GM19395 (cell line): Measurements from ENCODE around the gene CLEC4C.
"Not testable (repeated sequence)": the region's sequence is repeated elsewhere in the genome, so short reads cannot be mapped to it uniquely, and the experiment has no call there.

Experiments used
- ATAC-seq: cut with Tn5 transposase; IDR thresholded peaks from one replicate; pipeline ENCODE4 v1.9.1; 2021; ENCODE audit warnings: mild to moderate bottlenecking, moderate library complexity; ENCODE audit not compliant: unreplicated experiment

Gene CLEC4C, protein sequence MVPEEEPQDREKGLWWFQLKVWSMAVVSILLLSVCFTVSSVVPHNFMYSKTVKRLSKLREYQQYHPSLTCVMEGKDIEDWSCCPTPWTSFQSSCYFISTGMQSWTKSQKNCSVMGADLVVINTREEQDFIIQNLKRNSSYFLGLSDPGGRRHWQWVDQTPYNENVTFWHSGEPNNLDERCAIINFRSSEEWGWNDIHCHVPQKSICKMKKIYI

DNA sequence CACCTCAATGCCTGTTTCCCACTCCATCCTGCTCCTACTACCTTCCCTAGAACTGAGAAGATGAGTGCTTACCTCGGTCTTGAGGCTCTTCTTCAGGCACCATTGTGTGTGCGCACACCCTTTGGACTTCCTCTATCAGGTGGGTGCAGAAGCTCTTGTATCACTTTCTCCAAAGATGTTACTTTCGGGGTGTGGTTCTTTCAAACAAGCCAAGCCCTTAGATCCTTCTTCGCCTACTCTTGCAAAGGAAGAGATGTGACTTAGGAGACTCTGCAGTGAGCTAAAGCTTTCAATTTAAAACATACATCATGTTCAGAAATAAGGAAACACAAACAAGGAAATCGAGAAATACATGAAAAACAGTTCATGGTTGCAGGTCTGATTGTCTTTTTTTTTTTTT is at the start of gene CLEC4C:
TSS of gene CLEC4C (minus strand) at position 130 of the 400 bp plus-strand sequence. CDS start at position 103, 27 bp downstream.
- ATAC-seq, result no peak

DNA sequence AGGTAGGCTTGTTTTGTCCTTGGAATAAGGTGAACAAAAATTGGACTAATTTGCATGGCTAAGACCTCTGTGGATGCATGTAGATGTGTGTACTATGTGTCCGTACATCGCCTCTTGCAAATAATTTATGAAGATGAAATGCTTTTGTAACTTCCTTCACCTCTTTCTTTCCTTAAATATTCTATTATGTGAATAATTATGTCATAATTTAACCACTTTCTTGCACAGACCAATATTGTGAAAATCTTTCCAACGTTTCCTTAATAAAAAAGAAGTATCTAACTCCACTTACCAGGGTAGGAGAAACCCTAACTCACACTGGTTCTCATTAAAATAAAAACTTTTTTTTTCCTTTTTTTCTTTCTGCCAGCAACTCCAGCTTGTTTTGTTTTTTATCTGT is 46.0 kb upstream of the CLEC4C start:
- ATAC-seq, result no peak

DNA sequence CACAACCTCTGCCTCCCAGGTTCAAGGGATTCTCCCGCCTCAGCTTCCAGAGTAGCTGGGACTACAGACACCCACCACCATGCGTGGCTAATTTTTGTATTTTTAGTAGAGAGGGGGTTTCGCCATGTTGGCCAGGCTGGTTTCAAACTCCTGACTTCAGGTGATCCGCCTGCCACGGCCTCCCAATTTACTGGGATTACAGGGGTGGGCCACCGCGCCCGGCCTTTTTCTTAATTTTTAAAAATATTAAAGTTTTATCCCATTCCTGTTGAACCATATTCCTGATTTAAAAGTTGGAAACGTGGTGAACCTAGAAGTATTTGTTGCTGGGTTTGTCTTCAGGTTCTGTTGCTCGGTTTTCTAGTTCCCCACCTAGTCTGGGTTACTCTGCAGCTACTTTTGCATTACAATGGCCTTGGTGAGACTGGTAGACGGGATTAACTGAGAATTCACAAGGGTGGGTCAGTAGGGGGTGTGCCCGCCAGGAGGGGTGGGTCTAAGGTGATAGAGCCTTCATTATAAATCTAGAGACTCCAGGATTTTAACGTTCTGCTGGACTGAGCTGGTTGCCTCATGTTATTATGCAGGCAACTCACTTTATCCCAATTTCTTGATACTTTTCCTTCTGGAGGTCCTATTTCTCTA is 41.8 kb upstream of the CLEC4C start, which contains the start of gene NANOG:
TSS of gene NANOG (plus strand) at position 519 of the 645 bp plus-strand sequence. CDS start 213 bp downstream, outside the sequence.
- ATAC-seq, result not testable (repeated sequence)

DNA sequence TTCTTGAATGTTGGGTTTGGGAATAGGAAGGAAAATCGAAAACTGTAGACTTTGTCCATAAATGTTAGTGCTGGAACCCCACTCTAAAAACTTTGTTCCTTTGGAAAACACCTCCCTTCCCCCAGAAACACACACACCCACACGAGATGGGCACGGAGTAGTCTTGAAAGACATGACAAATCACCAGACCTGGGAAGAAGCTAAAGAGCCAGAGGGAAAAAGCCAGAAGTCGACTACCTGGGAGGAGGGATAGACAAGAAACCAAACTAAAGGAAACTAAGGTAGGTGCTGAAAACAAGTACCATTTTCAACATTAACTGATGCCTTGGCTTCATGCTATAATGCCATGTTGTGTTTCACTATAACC is 41.1 kb upstream of the CLEC4C start:
- ATAC-seq, result no peak

DNA sequence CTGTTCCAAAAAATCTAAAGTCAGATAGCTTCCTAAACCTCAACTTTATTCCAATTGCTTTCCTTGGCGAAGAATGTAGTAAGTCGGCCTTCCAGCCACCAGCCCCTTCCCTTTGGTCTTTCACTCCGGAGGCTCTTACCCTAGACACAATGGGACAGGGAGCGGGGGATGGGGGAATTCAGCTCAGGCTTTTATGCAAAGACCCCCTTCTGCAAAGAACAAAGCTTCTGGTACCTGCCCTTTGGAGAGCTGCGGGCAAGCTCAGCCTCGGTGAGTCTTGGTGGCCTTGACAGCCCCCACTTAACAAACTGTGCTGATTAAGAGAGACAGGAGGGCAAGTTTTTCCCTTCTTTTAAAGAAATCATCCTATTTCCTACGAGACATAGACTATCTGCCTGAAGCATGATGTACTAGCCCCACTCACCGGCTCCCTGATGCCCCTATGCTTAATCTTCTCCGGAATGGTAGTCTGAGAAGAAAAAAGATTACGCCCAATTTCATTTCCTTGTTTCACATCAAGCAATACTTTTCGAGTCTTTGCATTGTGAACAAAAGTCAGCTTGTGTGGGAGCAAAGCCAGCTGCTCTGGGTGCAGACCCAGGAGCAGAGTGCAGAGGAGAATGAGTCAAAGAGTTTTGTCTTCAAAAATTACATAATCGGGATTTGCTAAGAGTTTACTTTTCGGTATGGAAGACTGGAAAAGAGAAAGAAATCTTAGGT is 40.6 kb upstream of the CLEC4C start:
- ATAC-seq, result no peak

DNA sequence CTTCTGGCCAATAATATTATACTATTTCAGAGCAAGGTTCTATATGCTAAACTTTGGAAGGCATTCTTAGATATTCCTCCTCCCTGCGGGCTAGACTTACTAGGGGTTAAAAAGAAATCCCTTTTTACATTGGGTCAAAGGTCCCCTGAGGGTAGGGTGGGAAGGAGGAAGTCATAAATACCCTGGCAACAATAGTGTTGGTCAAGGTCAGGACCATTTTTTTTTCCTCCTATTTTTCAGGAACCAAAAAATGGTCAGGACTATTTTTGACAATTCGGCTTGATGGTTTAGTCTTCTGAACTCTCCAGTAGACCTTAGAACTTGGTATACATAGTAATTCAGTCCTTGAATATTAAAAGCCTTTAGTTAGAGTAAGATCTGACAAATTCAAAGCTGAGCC is 37.5 kb upstream of the CLEC4C start:
- no peak for ATAC-seq

DNA sequence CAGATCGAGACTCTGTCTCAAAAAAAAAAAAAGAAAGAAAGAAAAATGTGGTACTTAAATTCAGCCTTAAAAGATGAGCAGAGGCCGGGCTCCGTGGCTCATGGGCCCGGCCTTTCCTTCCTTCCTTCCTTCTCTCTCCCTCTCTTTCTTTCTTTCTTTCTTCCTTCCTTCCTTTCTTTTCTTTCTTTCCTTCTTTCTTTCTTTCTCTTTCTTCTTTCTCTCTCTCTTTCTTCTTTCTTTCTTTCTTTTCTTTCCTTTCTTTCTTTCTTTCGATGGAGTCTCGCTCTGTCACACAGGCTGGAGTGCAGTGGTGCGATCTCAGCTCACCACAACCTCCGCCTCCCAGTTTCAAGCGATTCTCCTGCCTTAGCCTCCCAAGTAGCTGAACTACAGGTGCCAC is 36.3 kb upstream of the CLEC4C start:
- not testable (repeated sequence) for ATAC-seq

DNA sequence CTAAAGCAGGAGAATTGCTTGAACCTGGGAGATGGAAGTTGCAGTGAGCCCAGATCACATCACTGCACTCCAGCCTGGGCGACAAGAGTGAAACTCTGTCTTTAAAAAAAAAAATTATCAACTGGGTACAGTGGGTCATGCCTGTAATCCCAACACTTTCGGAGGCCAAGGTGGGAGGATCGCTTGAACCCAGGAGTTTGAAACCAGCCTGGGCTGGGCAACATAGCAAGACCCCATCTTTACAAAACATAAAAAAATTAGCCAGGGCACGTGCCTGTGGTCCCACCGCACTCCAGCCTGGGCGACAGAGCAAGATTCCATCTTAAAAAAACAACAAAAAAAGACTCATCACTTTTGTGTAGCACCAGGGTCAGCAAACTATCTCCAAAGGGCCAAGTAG is 34.9 kb upstream of the CLEC4C start:
- ATAC-seq, result no peak

DNA sequence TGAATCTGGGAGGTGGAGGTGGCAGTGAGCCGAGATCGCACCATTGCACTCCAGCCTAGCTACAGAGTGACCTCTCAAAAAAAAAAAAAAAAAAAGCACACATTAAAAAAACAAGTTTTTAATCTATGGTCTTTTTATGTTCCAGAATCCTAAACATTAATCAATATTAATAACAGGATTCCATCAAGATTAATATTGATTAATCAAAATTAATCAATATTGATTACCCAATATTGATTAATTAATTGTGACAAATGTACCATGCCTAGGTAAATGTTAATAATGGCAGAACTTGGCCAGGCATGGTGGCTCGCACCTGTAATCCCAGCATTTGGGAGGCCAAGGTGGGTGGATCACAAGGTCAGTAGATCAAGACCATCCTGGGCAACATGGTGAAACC is 34.1 kb upstream of the CLEC4C start:
- no peak for ATAC-seq

DNA sequence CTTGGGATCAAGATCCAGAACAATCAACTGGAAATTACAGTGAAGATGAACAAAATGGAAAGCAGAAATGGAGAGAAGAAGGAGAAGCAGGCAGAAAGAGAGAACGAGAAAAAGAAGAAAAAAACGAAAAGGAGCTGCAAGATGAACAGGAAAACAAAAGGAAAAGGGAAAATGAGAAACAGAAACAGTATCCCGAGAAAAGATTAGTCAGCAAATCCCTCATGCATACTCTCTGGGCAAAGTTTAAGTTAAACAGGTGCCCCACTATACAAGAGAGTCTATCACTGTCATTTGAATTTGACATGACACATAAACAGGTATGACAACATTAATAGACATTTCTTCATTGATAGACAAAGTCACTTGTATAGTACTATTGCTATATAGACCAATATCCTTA is 22.8 kb upstream of the CLEC4C start:
- no peak for ATAC-seq

DNA sequence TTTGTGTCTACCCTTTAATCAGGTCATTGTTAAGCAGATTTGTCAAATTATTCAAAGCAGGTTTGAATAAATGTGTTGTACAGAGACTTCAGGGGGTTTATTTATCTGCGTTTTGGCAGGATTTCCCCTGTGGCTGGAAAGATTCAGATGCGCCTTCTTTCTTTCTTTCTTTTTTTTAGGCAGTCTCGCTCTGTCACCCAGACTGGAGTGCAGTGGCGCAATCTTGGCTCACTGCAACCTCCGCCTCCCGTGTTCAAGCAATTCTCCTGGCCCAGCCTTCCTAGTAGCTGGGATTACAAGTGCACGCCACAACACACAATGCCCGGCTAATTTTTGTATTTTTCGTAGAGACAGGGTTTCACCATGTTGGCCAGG is 11.6 kb upstream of the CLEC4C start:
- no peak for ATAC-seq

DNA sequence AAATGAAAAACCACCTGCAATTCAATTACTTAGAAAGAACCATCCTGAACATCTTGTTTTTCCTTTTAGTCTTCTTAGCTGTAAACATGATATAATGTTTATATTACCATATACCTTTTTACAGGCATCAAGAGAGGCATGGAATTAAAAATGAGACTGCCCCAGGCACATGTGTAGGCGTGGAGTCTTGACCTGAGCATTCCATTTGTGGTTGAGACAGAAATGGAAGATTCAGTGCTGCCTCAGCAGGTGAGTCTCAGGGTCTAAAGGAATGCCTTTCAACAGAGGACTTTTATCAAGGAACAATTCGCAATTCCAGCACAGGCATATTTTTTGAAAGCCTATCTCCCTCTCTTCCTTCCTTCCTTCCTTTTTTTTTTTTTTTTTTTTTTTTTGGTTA is 9.8 kb upstream of the CLEC4C start:
- ATAC-seq, result no peak

DNA sequence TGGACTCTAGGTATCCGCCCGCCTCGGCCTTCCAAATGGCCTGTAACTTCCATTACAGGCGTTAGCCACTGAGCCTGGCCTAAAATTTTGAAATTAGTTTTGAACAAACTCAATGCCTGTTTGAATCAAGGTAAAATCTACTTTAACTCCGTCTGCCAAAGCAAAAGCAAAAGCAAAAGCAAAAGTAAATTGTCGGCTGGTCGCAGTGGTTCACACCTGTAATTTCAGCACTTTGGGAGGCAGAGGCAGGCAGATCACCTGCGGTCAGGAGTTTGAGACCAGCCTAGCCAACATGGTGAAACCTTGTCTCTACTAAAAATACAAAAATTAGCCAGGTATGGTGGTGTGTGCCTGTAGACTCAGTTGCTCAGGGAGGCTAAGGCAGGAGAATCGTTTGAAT is 8.5 kb upstream of the CLEC4C start:
- ATAC-seq, result not testable (repeated sequence)

DNA sequence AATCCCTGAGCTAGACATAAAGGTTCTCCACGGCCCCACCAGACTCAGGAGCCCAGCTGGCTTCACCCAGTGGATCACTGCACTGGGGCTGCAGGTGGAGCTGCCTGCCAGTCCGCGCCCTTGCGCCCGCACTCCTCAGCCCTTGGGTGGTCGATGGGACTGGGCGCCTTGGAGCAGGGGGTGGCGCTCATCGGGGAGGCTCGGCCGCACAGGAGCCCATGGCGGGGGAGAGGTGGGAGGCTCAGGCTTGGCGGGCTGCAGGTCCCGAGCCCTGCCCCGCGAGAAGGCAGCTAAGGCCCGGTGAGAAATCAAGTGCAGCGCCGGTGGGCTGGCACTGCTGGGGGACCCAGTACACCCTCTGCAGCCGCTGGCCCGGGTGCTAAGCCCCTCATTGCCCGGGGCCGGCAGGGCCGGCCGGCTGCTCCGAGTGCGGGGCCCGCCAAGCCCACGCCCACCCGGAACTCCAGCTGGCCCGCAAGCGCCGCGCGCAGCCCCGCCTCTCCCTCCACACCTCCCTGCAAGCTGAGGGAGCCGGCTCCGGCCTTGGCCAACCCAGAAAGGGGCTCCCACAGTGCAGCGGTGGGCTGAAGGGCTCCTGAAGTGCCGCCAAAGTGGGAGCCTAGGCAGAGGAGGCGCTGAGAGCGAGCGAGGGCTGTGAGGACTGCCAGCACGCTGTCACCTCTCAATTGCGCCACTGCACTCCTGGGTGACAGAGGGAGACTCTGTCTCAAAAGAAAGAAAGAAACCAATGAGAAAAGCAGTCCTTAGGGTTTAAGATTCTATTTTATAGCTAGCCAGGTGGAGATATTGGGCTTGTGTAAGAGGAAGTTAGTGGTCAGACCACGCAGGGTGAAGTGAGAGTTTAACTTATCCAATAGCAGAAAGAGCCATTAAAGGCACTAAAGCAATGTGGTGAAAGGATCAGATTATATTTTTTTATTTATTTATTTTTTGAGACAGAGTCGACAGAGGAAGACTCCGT is 5.1 kb upstream of the CLEC4C start:
- ATAC-seq, result peak; percentile 44

DNA sequence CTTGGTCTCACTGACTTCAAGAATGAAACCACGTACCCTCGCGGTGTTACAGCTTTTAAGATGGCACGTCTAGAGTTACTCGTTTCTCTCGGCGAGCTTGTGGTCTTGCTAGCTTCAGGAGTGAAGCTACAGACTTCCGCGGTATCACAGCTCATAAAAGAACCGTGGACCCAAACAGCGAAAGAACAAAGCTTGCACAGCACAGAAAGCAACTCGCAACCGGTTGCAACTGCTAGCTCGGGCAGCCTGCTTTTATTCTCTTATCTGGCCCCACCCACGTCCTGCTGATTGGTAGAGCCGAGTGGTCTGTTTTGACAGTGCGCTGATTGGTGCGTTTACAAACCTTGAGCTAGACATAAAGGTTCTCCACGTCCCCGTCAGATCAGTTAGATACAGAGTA is 4.2 kb upstream of the CLEC4C start:
- ATAC-seq, result no peak

DNA sequence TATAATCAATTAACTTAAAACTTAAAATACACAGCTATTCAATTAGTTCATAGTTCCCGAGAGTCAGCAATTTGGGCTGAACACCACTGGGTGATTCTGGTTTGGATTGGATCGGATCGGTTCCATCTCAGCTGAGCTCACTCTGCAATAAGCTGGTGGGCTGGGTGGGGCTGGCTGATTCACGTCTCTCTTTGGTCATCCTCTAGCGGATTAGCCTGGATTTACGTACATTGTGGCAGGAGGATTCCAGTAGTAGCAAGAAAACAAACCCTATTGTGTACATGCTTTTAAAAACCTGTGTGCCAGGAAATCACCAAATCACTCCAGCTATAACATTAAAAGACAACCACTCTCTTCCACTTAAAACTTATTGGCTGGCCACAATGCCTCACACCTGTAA is 3.2 kb upstream of the CLEC4C start:
- no peak for ATAC-seq

DNA sequence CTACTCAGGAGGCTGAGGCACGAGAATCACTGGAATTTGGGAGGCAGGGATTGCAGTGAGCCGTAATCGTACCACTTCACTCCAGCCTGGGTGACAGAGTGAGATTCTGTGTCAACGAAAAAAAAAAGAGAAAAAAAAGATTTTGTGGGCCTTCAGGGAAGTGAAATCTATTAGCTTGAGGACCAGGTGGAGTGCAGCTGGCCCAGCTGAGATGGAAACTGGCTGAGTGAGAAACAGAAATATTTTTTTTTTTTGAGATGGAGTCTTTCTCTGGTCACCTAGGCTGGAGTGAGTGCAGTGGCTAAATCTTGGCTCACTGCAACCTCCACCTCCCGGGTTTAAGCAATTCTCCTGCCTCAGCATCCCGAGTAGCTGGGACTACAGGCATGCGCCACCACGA is 2.3 kb upstream of the CLEC4C start:
- no peak for ATAC-seq

DNA sequence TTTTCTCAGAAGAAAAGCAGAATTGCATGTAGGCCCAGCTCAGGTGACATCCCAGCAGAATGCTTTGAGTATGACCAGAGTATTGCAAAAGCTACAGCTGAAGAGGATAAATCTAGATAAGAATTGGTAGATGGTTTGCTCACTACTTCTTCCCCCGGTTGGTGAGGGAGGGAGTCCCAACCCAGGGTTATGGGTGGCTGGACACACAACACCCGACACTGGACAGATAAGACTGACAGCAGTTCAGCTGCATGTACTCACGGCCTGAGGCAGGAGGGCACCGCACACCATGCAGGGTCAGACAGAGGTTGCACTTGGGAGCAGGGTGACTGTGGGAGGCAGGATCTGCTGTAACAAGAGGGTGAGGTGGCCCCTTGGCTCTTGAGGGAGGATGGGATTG is 1.7 kb upstream of the CLEC4C start:
- no peak for ATAC-seq

DNA sequence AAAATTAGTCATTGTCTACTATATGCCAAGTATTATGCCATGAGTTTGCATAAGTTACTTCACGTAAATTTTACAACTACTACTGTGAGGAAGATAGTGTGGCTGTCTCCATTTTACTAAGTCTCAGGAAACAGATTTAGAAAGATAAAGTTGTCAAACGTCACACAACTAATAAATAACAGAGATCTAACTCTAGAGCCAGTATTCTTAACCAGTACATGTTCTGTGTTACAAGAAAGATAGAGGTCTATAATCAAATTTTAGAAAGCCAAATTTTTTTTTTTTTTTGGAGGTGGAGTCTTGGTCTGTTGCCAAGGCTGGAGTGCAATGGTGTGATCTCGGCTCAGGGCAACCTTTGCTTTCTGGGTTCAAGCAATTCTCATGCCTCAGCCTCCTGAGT is 14.2 kb downstream of the CLEC4C start:
- no peak for ATAC-seq

DNA sequence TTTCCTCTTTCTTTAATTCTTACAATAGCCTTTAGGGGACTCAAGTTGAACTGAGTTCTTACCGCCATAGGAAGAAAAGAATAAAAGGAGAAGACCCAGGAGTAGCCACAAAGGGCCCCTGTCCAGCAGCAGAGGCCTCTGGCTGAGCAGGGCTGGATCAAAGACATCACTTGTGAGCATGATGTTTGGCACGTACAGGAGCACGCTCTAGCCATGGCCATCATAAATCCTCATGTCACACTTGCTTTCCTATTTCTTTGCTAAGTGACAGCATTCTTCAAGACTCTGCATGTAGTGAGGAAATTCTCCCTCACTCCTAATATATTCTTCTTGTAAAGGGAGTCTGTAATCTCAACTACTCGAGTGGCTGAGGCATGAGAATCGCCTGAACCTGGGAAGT is 15.7 kb downstream of the CLEC4C start:
- no peak for ATAC-seq

DNA sequence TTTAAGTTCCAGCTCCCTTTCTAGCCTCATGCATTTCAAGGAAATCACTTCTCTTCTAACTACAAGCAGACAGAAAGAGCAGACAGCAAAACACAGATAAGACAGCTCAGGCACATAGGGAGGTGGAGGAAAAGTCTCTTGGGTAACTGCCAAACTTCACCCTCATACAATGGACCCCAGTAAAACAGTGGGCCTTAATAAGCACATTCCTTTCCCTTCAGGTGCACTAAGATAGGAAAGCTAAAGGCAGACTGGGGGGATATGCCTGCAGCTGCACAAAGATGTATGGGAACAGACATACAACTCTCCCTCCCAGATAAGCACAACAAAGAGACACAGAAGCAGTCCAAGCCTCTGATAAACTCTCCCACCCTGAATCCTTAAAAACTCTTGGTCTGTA is 16.2 kb downstream of the CLEC4C start:
- not testable (repeated sequence) for ATAC-seq
